D721Med (cell line): ENCODE results near the gene SLC7A4.

Experiments used
- DNase-seq: peaks from one replicate; pipeline ENCODE4 v3.0.0; 2011; ENCODE audit warnings: low spot score; ENCODE audit not compliant: insufficient read length
- FAIRE-seq: peaks from 2 replicates; lab custom pipeline; 2011; peaks lifted over from hg19 to GRCh38; lab: Jason Lieb, UNC
- TF ChIP-seq, protein P1 (sequence below): IDR thresholded peaks from 2 replicates; pipeline ENCODE4 v1.5.1; 2012; ENCODE audit warnings: mild to moderate bottlenecking, control low read depth; ENCODE audit not compliant: insufficient read depth; ENCODE audit errors: missing control alignments

The SLC7A4 gene

GRCh38 chr22:21000987-21001600 is 31.3 kb downstream of the SLC7A4 start:
- DNase-seq (no peak), FAIRE-seq (no peak)
- TF ChIP-seq, protein P1, sequence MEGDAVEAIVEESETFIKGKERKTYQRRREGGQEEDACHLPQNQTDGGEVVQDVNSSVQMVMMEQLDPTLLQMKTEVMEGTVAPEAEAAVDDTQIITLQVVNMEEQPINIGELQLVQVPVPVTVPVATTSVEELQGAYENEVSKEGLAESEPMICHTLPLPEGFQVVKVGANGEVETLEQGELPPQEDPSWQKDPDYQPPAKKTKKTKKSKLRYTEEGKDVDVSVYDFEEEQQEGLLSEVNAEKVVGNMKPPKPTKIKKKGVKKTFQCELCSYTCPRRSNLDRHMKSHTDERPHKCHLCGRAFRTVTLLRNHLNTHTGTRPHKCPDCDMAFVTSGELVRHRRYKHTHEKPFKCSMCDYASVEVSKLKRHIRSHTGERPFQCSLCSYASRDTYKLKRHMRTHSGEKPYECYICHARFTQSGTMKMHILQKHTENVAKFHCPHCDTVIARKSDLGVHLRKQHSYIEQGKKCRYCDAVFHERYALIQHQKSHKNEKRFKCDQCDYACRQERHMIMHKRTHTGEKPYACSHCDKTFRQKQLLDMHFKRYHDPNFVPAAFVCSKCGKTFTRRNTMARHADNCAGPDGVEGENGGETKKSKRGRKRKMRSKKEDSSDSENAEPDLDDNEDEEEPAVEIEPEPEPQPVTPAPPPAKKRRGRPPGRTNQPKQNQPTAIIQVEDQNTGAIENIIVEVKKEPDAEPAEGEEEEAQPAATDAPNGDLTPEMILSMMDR, result no peak

DNA sequence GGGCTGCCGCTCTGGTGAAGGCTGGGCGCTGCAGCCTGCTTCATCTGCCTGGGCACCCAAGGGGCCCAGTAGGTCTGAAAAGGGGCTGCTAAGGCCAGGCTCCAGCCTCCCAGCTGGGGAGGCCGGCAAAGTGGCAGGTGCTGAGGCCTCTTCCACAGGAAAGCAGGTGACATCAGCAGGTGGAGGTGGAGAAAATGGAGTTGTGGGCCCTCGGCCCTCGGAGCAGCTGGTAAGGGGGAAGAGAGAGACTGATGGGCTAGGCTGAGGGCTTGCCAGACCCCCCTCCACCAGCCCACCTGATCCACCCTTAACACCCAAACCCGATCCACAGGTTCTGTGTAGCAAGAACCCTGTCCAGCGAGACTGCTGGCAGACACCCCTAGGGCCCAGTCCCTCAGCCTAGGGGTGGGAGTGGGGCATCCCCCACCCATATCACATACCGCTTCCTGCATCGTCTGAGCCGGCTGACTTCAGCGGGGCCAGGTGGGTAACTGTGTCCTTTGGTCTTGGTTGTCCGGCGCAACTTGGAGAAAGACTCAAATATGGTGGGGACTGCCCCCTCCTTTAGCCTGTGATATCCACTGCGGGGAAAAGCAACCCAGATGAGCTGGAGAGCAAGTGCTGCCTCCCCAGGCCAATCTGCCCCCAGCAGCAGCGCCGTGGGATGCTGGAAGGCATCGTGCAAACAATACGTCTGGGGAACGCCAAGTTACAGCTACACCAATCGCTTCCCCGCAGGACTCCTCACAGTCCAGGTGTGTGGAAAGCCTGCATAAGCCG is 32.0 kb downstream of the SLC7A4 start:
- FAIRE-seq (no peak), DNase-seq (no peak)
- TF ChIP-seq, protein P1, result no peak

DNA sequence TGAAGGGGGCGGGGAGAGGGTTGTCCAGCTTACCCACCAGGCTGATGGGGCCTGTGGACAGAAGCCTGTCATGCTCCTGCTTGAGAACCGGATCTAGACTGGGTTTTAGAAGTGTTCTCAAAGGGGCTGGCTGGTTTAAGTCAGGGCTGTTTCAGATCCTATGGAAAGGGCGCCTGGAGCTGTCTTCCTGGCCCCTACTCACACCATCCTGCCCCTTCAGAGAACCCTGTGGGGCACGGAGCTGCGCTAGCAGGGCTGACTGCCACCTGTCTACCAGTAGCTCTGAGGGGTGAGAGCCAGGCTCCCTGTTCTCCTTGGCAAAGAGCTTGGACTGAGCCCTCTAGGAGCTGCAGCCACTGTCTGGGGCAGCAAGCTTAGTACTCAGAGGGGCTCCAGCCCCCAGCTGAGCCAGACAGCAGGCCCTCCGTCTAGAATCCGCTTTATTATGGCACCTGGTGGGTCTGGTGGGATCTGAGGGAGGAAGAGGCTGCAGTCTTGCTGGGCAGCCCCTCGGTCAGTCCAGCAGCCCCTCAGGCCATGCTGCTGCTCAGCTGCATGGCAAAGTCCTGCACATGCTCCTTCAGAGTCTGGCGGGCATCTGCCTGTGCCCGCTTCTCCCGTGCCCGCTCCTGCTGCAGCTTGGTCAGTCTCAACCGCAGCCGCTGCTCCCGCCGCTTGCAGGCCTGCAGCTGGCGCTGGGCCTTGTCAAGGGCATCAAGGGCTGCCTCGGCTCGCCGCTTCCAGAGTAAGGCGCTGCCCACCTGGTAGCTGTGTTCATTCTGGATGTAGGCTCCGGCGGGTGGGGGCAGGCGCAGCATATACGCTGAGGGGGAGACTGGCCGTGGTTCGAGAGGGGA is 32.8 kb downstream of the SLC7A4 start:
- no peak for FAIRE-seq
- TF ChIP-seq, protein P1, result no peak
- no peak for DNase-seq

GRCh38 chr22:20998411-20999336 is 33.7 kb downstream of the SLC7A4 start:
- FAIRE-seq, result no peak
- TF ChIP-seq, protein P1, result no peak

GRCh38 chr22:20997536-20998257 is 34.7 kb downstream of the SLC7A4 start:
- FAIRE-seq (no peak), DNase-seq (no peak)
- TF ChIP-seq, protein P1, result no peak

More at GRCh38 chr22:20998411-20999336, 33.7 kb downstream of the SLC7A4 start:
- no peak for DNase-seq
